ENCODE results near the gene PPM1A.
"Not testable (repeated sequence)": the region's sequence is repeated elsewhere in the genome, so short reads cannot be mapped to it uniquely, and the experiment has no call there.

Gene PPM1A

DNA sequence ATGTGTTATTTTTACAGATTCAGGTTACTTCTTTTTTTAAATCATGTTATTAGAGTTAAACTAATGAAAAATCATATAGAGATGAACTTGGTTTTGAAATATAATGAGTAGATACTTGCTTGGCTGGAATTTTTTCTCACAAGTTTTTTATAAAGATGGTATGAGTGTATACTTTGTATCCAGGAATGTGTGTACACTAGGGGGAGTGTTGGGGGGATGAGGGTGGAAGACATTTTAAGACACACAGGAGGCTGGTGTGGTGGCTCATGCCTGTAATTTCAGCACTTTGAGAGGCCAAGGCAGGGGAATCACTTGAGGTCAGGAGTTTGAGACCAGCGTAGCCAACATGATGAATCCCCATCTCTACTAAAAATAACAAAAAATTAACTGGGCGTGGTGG is 23.2 kb downstream of the PPM1A start:
- no peak for DNase-seq

DNA sequence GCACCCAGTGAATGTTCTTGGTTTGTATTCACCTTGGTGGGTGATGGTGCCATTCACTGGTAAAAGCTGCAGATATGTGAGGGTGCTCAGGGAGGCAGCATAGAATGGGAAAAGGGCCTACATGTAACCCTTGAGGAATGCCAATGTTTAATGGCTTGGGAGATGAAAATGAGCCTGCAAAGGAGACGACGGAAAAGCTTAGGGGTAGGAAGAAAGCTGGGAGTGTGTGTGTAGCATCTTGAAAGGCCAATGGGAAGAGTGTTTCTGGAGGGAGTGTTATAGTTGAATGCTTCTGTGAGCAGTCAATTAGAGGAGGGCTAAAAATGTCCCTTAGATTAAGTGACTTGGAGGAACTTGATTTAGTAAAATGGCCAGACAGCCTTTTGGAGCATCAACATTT is 24.9 kb downstream of the PPM1A start:
- DNase-seq, result no peak

DNA sequence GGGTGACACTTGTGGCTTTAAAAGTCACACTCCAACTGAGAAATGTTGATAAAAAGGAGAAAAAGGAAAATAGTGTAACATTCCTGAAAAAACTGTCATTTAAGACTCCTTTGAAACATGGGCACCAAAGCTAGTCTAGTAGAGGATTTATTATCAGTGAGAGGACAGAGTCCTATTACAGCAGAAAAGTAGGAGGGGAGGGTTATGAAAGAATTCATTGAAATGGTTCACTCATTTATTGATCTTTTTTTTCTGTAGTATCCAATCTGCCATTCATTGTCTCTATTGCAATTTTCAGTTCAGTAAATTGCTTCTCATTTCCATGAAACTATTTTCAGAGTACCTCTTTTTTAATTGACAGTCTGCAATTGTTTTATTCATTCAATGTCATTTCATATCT is 25.4 kb downstream of the PPM1A start:
- DNase-seq, result no peak

DNA sequence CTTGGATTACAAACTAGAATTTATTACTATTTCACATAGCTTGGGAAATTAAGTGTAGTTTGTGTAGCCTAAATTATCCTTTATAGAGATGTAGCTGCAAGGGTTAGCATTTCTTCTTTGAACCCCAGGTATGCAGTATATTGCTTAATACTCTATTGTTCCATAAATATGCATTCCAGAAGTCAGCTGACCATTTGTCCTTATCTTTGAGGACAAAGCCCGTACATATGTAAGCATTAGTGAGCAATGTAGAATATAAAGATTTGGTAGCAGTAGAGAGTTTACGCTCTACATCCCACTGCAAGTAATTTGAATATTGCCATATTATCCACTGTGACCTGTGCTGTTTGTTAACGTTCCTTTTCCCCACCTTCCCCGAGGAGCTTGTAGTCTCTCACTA is 26.9 kb downstream of the PPM1A start:
- no peak for DNase-seq

DNA sequence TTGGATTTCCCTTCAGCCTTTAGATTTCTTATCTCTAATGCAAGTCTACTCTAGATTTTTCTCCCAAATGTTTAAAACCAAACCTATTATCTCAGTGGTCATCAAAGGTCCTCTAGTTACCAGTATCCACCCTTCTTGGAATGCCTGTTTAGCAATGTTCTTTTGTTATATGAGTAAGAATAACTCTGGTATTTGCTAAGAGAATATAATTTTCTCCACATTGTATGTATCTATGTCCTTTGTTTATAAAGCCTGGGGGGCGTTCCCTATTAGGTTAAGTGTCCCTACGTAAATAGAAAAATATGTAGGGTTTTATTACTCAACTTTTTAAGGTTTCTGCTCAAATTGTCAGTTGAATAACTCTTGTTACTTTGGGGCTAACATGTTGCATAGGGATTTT is 27.3 kb downstream of the PPM1A start:
- DNase-seq, result no peak

DNA sequence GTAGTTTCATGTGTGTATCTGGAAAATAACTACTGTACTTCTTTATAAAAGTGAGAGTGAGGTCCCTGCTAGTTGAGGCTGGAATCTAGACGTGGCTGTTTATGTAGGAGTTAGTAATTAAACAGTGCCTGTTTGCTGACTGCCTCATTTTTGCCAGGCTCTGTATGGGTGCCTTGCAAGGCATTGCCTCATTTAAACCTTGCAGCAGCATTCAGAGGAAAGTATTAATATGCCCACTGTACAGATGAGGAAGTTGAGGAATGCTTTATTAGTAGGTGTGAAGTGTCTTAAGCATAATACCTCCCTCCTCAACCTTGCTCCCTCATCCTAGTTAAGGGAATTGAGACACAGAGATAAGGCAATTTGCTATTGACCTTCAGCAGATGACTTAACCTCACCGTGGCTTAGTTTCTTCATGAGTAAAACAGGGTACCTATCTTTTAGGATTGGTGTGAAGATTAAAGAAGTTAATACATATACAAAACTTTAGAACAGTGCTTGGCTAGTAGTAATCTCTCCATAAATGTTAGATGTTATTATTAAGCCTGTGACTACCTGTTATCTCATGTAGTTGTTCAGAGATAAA is 28.7 kb downstream of the PPM1A start:
- DNase-seq, result no peak

DNA sequence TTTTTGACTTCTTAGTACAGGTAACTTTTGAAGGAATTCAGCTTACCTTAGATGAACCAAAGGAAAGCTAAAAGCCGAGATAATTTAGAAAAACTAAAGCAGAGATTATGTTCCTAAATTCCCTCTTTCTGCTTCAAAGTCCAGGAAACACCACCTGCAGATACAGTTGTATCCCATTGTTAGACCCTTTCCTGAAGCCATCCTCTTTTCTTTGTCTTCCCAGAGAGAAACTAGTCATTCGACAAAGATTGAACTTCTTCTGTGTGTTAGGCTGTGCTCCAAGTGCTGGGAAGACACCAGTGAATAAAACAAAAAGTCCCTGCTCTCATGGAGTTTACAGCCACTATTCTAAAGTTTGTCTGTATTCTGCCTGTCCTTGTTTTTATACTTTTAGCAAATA is 29.3 kb downstream of the PPM1A start:
- no peak for DNase-seq

DNA sequence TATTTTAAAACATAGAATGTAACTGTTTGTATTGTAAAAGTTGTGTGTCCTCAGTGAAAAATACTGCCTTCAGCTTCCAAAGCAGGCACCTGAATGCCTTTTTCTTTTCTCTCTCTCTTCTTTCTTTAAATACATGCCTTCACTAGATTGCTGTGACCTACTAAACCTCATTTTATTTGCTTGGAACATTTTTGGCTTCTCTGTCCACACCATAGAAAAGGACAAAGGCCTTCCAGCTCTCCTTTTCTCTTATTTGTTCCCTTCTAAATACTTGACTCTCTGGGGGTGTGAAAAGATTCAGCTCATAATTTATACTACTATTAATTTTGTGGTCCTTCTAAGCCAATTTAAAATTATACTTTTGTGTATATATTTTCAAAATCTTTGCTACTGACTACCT is 38.4 kb downstream of the PPM1A start:
- DNase-seq, result no peak

DNA sequence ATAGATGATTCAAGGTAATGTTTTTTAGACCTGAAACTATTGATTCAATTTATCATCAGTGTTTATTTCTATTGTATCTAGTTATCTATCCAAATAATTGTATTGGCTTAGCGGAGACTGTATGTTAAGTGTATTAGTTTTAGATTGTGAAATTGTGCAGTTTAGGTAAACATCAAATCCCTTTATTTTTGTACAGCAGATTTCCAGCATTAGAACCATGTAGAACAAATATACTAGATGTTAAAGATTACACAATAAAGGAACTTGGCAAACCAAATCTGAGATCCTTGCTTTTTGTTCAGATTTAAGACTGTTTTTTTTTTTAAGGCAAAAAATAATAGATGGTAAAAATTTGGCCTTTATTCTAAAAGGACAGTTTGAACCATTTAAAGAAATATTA is 39.3 kb downstream of the PPM1A start:
- no peak for DNase-seq

DNA sequence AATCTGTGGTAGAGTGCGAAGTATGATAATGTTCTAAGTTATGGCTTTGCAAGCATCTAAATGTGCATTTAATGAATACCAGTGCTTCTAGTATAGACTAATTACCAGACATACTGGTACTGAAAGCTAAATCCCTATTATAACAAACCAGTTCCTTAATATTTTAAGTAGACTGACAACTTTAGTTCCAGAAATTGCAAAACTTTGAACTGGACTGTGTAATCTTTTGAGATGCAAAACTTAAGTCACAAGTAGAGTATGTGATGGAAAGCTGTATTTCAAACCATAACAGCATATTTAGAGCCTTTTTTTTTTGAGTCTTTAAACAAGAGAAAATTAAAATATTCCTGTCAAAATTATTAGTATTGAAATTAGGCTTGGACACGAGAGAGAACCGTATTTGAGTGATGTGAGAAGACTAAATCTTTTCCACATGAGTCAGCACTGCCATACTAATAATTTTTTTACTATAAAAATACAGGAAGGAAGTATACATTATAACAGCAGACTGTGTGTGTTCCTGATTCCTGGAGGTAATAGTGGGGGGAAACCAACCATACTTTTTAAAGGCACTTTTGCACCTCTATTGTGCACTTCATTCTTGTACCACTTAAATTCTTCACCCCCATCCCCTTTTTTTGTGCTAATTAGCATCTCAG is 45.5 kb downstream of the PPM1A start:
- DNase-seq, result no peak

DNA sequence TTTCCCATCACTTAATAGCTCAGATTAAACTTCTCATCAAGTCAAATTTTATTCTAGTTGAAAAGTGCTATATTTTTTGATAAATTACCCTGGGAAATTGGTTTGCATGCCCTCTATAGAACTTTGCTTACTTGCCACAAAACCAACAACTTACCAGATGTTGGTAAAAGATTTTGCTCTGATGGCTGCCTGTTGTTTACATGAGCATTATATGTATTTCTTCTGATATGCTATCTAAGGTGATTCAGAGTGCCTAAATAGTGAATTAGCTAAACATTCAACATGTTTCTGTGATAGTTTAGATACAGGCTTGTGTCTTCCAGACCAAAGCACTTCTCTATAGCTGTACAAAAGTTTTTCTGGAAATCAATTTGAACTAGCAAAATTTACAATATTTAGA is 51.0 kb downstream of the PPM1A start:
- no peak for DNase-seq

DNA sequence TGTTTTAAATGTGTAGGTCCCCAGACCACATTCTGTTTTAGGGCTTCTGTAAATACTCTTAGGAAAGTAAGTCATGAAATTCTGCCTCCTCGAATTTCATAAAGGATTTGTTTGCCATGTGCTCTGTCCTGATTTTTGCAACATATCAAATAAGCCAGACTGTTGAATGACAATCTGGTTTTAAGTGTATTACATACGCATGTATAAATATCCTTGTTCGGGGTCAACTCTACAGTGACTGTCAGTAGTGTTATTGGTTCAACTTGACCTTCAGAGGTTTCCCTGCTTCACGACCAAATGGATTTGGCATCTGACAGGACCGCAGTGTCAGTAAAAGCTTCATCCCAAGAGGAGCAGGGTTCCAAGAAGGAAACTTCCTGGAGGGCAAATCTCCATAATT is 52.7 kb downstream of the PPM1A start:
- no peak for DNase-seq

DNA sequence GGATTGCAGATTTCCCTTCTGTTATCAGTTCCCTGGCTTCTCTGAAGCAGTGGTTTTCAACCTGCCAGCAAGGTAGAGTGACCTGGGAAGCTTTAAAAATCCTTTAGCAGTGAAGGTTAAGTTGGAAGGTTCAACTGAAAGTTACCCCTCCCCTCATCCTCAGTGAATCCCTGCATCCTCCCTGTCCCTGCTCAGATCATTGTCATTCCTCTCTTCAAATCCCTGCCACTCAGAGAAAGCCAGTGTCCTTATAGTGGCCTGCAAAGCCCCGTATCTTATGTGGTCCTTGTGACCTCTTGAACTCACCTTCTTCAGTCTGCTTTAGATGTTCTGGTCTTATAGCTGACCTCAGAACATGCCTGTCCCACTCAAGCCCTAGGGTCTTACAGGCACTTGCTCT is 53.6 kb downstream of the PPM1A start:
- DNase-seq, result no peak

DNA sequence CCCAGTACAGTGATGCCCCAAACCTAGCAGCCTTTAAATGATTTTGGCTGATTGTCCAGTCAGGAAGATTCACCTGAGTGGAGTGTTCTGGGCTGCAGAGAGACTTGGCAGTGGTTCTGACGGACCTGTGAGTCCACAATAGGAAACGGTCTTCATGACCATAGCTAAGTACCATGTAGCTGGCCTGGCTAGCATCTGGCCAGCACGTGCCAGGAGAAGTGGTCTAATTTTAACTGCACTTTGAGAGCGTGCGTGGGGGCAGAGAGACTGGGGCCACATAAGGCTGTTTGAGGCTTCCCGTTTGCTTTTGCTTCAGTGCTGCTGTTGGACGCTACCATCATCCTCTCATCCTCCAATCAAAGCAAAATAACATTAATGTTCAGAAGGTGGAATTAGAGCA is 54.7 kb downstream of the PPM1A start:
- DNase-seq, result no peak

DNA sequence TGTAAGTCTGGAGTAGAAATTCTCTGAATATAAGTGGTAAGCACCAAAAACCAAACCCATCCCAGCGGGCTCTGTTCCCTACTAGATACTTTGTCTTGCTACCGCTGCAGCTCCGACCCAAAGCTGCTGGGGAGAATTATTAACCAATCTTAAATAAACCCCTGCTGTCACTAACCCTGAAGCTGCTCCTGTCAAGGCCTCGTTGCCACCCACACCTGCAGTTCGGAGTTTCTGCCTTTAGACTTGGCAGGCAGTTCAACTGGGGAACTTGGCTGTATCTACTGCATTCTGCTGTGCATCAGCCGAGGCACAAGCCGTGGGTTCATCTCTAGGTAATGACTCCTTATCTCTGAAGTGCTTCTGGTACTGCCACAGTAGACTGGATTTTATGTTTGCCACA is 55.5 kb downstream of the PPM1A start:
- no peak for DNase-seq

DNA sequence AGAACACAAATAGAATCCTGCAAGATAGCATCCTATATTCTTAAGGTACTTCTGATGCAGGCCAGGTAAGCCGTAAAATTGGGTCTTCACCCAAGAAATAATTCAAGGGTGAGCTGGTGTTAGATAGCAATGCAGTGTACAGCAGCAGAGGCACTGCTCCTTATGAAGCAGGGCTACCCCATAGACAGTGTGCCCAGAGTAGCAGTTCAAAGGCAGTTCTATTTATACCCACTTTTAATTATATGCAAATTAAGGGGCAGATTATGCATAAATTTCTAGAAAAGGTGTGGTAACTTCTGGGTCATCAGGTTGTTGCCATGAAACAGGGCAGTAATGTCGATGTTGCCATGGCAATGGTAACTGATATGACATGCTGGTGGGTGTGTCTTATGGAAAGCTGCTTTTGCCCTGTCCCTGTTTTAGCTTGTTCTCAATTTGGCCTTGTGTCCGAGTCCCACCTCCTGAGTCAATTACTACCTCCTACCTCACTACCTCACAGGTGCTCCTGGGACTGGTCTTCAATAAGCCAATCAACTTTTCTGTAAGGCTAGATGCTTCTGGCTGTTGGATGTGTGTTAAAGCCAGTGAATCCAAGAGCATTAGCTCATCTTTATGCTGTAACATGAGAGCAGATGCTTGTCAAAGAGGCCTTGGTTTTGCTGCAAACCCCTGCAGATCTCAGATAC is 61.0 kb downstream of the PPM1A start:
- DNase-seq, result no peak

DNA sequence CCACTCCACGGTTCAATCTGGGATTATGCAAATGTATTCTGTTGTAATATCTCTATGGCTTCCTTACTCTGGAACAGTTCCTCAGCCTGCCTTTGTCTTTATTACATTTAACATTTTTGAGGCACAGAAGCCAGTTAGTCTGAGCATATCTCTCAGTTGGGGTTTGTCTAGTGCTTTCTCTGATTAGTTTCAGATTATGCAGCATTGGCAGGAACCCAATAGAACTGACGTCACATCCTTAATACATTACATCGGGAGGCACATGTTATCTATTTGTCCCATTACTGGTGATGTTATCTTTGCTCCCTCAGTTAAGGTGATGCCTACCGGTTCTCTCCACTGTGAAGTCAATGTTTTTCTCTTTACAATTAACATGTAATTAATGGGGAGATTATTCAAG is 62.4 kb downstream of the PPM1A start:
- no peak for DNase-seq

DNA sequence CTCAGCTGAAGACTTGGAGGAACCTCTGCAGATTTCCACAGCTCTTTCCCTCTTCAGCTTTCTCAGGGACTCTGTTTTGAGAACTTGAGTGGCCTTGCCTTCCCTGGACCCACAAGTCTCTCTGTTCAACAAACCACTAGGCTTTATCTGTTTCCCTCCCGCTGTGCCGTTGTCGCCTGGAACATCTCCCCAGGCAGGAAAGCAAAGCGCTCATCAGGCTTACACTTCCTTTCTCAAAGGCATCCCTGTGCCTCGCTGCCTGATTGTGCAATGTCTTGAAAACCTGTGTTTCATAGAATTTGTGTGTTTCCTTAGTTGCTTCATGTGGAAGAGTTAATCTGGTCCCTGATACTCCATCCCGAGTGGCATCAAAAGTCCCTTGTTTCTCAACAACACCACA is 64.1 kb downstream of the PPM1A start:
- DNase-seq, result no peak

DNA sequence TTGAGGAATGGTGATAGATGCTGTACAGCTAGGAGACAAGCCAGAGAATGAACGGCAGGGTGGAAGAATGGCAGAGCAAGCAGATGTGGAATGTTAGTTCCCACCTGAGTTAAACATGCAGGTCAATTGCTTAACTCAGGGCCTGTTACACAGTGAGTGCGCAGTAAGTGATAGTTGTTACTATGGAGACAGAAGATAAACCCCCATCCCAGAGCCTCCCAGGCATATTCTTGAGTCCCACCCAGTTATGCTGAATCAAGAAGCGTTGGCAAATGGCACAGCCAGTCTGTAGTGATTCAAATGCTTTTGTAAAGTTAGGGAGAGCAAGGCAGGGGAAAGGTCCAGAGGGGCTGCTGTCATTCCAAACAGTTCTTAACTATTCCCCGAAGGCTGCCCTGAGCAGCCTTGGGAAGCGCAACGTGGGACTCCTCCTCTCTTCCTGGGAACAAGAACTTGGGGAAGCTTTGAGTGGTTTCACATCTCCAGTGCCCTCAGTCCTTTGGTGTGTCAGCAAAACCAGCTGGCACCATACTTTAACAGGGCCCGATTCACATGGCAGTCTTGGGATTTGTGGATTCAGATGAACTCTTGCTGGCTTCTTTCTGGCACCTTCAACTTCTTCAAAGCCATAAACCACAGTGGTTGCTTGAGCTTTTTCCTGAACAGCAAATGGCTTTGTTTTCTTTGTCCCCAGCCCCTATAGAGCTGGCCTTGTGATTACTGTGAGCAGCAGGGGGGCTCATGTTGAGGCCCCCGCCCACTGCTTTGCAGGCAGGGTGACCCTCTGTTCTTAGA is 66.4 kb downstream of the PPM1A start:
- DNase-seq, result no peak

DNA sequence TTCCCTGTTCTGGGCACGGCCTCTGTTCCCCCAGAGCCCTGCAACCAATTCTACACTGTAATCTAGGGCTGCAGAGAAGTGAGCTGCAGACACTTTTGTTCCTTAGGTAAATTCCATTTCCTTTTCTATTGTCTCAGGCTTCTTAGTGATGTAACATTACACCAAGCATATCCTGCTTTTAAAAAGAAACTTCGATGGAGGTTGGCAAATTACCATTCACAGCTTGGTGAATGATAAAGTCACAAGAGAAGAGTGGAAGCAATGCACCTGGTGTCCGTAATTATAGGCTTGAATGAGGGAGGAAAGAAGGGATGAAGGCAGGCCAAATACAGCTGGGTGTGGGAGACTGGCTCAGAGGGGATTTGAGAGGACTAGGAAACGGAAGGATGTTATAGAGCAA is 68.6 kb downstream of the PPM1A start:
- DNase-seq, result no peak

DNA sequence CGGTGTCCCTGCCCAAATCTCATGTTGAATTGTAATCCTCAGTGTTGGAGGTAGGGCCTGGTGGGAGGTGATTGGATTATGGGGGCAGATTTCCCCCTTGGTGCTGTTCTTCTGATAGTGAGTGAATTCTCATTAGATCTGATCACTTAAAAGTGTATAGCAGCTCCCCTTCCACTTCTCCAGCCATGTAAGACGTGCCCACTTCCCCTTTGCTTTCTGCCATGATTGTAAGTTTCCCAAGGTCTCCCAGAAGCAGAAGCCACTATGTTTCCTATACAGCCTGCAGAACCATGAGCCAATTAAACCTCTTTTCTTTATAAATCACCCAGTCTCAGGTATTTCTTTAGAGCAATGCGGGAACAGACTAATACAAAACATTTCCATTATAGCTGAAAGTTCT is 71.8 kb downstream of the PPM1A start:
- not testable (repeated sequence) for DNase-seq

DNA sequence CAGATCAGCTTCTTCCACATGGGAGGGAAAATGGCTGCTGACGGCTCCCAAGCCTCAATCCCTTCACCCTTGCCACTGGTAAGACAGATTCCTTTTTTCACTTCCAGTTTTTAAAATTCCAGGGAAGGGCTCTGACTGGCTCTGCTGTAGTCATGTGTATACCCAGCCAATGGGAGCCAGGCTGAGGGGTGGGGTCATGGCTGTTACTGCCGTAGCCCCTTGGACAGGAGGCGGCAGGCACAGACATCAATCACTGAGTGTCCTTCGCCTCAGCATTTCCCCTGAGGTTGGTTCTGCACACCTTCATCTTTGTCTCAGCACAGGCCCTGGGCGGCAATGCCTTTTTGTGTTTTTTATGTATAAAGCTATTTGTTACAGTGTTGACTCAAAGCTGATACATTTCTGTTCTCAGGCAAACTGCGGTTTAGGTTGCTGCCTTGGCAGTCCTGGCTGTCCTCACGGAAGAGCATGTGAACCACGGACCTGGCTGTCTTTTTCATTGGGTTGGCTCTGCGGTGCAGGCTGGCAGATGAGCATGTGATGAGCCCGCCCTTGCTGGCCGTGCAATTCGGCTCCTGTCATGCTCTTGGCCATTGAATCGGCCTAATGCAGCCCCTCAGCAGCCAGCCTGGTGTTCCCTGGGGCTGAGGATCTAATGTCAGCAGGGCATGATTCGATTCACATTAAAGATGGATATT is 74.3 kb downstream of the PPM1A start:
- DNase-seq, result no peak

DNA sequence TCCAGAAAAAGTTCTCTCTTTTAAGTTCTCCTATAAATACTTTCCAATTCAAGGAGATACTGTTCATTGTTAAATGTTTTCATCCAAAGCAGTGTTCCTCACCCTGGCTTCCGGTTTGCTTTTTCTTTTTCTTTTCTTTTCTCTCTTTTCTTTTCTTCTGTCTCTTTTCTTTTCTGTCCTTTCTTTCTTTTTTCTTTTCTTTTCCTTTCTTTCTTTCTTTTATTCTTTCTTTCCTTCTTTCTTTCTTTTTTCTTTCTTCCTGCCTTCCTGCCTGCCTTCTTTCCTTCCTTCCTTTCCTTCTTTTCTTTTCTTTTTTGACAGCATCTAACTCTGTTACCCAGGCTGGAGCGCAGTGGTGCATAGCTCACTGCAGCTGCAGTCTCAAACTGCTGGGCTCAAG is 75.8 kb downstream of the PPM1A start:
- DNase-seq, result no peak

Measured in stimulated activated CD4-positive, alpha-beta T cell treated with anti-CD3 and anti-CD28 coated beads, Interleukin-15, amount 100 ng/mL, for 24 hours (primary cell).